Osteocyte (in vitro differentiated cells): ENCODE results near the gene LTC4S. TPM values are rescaled to one million over a fixed set of nuclear protein-coding genes. Genes with fewer than 3 reads are reported as not detected.
A peak's percentile ranks its signal among the peaks of the same experiment; 100 is the strongest.

Experiments
- DNase-seq: peaks from one replicate; pipeline ENCODE4 v3.0.0; 2021; ENCODE audit warnings: mixed read lengths; ENCODE audit not compliant: unreplicated experiment; ENCODE audit errors: extremely low spot score
- H3K27ac Mint-ChIP-seq: one replicate; pipeline ENCODE4 v1.8.0; 2021; ENCODE audit warnings: mild to moderate bottlenecking, mixed read lengths; ENCODE audit not compliant: unreplicated experiment
- H3K27me3 Mint-ChIP-seq: one replicate; pipeline ENCODE4 v1.8.0; 2021; ENCODE audit warnings: mixed read lengths; ENCODE audit not compliant: unreplicated experiment
- H3K36me3 Mint-ChIP-seq: one replicate; pipeline ENCODE4 v1.8.0; 2021; ENCODE audit warnings: mixed read lengths; ENCODE audit not compliant: unreplicated experiment
- H3K4me1 Mint-ChIP-seq: one replicate; pipeline ENCODE4 v1.8.0; 2021; ENCODE audit warnings: mixed read lengths; ENCODE audit not compliant: unreplicated experiment
- H3K4me3 Mint-ChIP-seq: one replicate; pipeline ENCODE4 v1.8.0; 2021; ENCODE audit warnings: mild to moderate bottlenecking, moderate library complexity, mixed read lengths; ENCODE audit not compliant: unreplicated experiment
- H3K9me3 Mint-ChIP-seq: one replicate; pipeline ENCODE4 v1.8.0; 2021; ENCODE audit warnings: mixed read lengths; ENCODE audit not compliant: unreplicated experiment
- CTCF ChIP-seq: fragments of 200-600 bp; sonication (generic); IDR thresholded peaks from 2 replicates; pipeline ENCODE4 v1.5.0; 2021; ENCODE audit warnings: antibody characterized with exemption, mild to moderate bottlenecking, moderate library complexity
- total RNA-seq: library from RNA; stranded (reverse); gene quantifications from 2 replicates; pipeline ENCODE4 v1.2.1, GENCODE V29; 2021

Gene LTC4S
- total RNA-seq, 1 donor from 2014 or later: 2.4 TPM

- peaks cover 7% of the 10 kb centered on the region for H3K36me3 Mint-ChIP-seq
- DNase-seq: no peak
- no peak overlapping the region for H3K4me3 Mint-ChIP-seq
- no peaks in the 10 kb centered on the region for H3K9me3 Mint-ChIP-seq
- TF ChIP-seq CTCF: no peak
- no peak overlapping the region for H3K27ac Mint-ChIP-seq
- H3K4me1 Mint-ChIP-seq: peaks cover 31% of the 10 kb centered on the region
- no peaks in the 10 kb centered on the region for H3K27me3 Mint-ChIP-seq
These were observed 23.1 kb downstream of the LTC4S start for GRCh38 chr5:179816796-179817469.

- Mint-ChIP-seq H3K27me3 (no peaks in the 10 kb centered on the region), H3K4me1 (peaks cover 37% of the 10 kb centered on the region), H3K9me3 (no peaks in the 10 kb centered on the region), H3K36me3 (peaks cover 9% of the 10 kb centered on the region), H3K27ac (peak overlapping the region; percentile 96), H3K4me3 (no peak overlapping the region)
- no peak for TF ChIP-seq CTCF
- no peak for DNase-seq
These were observed 23.7 kb downstream of the LTC4S start for GRCh38 chr5:179817470-179817840.

GRCh38 chr5:179817890-179818745 lies 24.3 kb downstream of the LTC4S start:
- peak overlapping the region; percentile 96 for H3K27ac Mint-ChIP-seq
- peaks cover 8% of the 10 kb centered on the region for H3K36me3 Mint-ChIP-seq
- H3K4me1 Mint-ChIP-seq: peaks cover 43% of the 10 kb centered on the region
- H3K9me3 Mint-ChIP-seq: no peaks in the 10 kb centered on the region
- peak overlapping the region; percentile 67 for H3K4me3 Mint-ChIP-seq
- no peaks in the 10 kb centered on the region for H3K27me3 Mint-ChIP-seq
- TF ChIP-seq CTCF: no peak
- DNase-seq: no peak

GRCh38 chr5:179818746-179819295 lies 25.0 kb downstream of the LTC4S start:
- Mint-ChIP-seq H3K9me3 (no peaks in the 10 kb centered on the region), H3K4me3 (peak overlapping the region; percentile 67), H3K27me3 (no peaks in the 10 kb centered on the region), H3K27ac (peak overlapping the region; percentile 96), H3K36me3 (peaks cover 13% of the 10 kb centered on the region), H3K4me1 (peaks cover 48% of the 10 kb centered on the region)
- TF ChIP-seq CTCF: no peak
- peak; percentile 94 for DNase-seq
